Thyroid gland (tissue), 4 donors: Measurements from ENCODE around the gene SNX33.

Experiments used
- CTCF ChIP-seq, 6 experiments: fragments of 200-600 bp in 3 of 6; fragments of 450-650 bp in 3 of 6; sonication (generic) in 3 of 6; IDR thresholded peaks; one replicate each; pipeline ENCODE4 v1.5.1; 2016 to 2019; ENCODE audit warnings: antibody characterized with exemption in 6 of 6, mild to moderate bottlenecking in 2 of 6, inconsistent platforms in 1 of 6, moderate library complexity in 1 of 6
- POLR2A ChIP-seq, 2 donors: fragments of 450-650 bp; IDR thresholded peaks; one replicate each; pipeline ENCODE4 v1.6.1; 2017; ENCODE audit warnings: antibody characterized with exemption in 2 of 2, mild to moderate bottlenecking in 2 of 2, moderate library complexity in 1 of 2

- TF ChIP-seq CTCF (IDR thresholded peaks at IDR 0.05) (no peak), POLR2A (IDR thresholded peaks at IDR 0.05) (no peak)
Observed at GRCh38 chr15:75695634-75696310, 48.1 kb downstream of the SNX33 start.
